Retinal pigment epithelial cell (primary cell): ENCODE measurements around the gene NLGN1.

ENCODE experiments used
- DNase-seq: peaks from one replicate; pipeline ENCODE4 v3.0.0-alpha.2; 2010; ENCODE audit warnings: low read depth
- H3K4me3 ChIP-seq: 2 replicates; pipeline ENCODE4 v1.5.1; 2011; ENCODE audit warnings: mild to moderate bottlenecking, low read length, control low read depth, moderate library complexity
- CTCF ChIP-seq: conservative IDR thresholded peaks from 2 replicates; pipeline ENCODE4 v1.5.1; 2011; ENCODE audit warnings: low read depth, low read length, control low read depth, inconsistent platforms

NLGN1 gene

GRCh38 chr3:174116421-174116820 is 718.9 kb downstream of the NLGN1 start:
- DNase-seq, result no peak
- H3K4me3 ChIP-seq, result no peak overlapping the region
- TF ChIP-seq CTCF, result no peak

- H3K4me3 ChIP-seq, result no peak overlapping the region
- no peak for TF ChIP-seq CTCF
- DNase-seq, result no peak
Measured at GRCh38 chr3:174120997-174121396, 723.5 kb downstream of the NLGN1 start.

GRCh38 chr3:174122411-174122810 is 724.9 kb downstream of the NLGN1 start:
- DNase-seq, result no peak
- no peak for TF ChIP-seq CTCF

GRCh38 chr3:174125267-174125824 is 727.8 kb downstream of the NLGN1 start:
- peak; percentile 83 for TF ChIP-seq CTCF
- no peak overlapping the region for H3K4me3 ChIP-seq
- DNase-seq, result no peak

More at GRCh38 chr3:174122411-174122810, 724.9 kb downstream of the NLGN1 start:
- no peak overlapping the region for H3K4me3 ChIP-seq

- no peak overlapping the region for H3K4me3 ChIP-seq
- no peak for DNase-seq
- no peak for TF ChIP-seq CTCF
Measured at GRCh38 chr3:174126990-174127758, 729.6 kb downstream of the NLGN1 start.

- no peak overlapping the region for H3K4me3 ChIP-seq
- DNase-seq, result no peak
- TF ChIP-seq CTCF, result no peak
Measured at GRCh38 chr3:174132006-174132405, 734.5 kb downstream of the NLGN1 start.
